Measurements from ENCODE around the gene ANKRD35.

The ANKRD35 gene

GRCh38 chr1:145893306-145894055, 7.8 kb upstream of the ANKRD35 start:
- DNase-seq (ENCODE audit: low read depth), result no peak

- no peak for DNase-seq (ENCODE audit: low read depth)
Measured at GRCh38 chr1:145892486-145893087, 6.9 kb upstream of the ANKRD35 start.

GRCh38 chr1:145891587-145892485, 6.2 kb upstream of the ANKRD35 start:
- DNase-seq (ENCODE audit: low read depth), result peak; percentile 8

GRCh38 chr1:145891143-145891542, 5.5 kb upstream of the ANKRD35 start:
- DNase-seq (ENCODE audit: low read depth), result no peak

GRCh38 chr1:145889722-145890121, 4.1 kb upstream of the ANKRD35 start:
- no peak for DNase-seq (ENCODE audit: low read depth)

GRCh38 chr1:145887631-145888030, 2.0 kb upstream of the ANKRD35 start:
- no peak for DNase-seq (ENCODE audit: low read depth)

- DNase-seq (ENCODE audit: low read depth), result no peak
Measured at GRCh38 chr1:145886816-145887215, 1.1 kb upstream of the ANKRD35 start.

- no peak for DNase-seq (ENCODE audit: low read depth)
Measured at GRCh38 chr1:145886390-145886789, 724 bp upstream of the ANKRD35 start.

GRCh38 chr1:145884675-145885074, 991 bp downstream of the ANKRD35 start:
- DNase-seq (ENCODE audit: low read depth), result no peak

- no peak for DNase-seq (ENCODE audit: low read depth)
Measured at GRCh38 chr1:145879775-145880174, 5.9 kb downstream of the ANKRD35 start.

- no peak for DNase-seq (ENCODE audit: low read depth)
Measured at GRCh38 chr1:145878724-145879123, 6.9 kb downstream of the ANKRD35 start.

GRCh38 chr1:145877923-145878486, 7.7 kb downstream of the ANKRD35 start:
- no peak for DNase-seq (ENCODE audit: low read depth)

- DNase-seq (ENCODE audit: low read depth), result no peak
Measured at GRCh38 chr1:145874646-145875045, 11.0 kb downstream of the ANKRD35 start.

GRCh38 chr1:145871994-145872924, 13.4 kb downstream of the ANKRD35 start:
- DNase-seq (ENCODE audit: low read depth), result peak; percentile 16

GRCh38 chr1:145868232-145868631, 17.4 kb downstream of the ANKRD35 start:
- DNase-seq (ENCODE audit: low read depth), result no peak

GRCh38 chr1:145863282-145864018, 22.2 kb downstream of the ANKRD35 start:
- DNase-seq (ENCODE audit: low read depth), result no peak

- DNase-seq (ENCODE audit: low read depth), result peak; percentile 55
Measured at GRCh38 chr1:145859491-145860023, 26.1 kb downstream of the ANKRD35 start.

- peak; percentile 74 for DNase-seq (ENCODE audit: low read depth)
Measured at GRCh38 chr1:145858901-145859490, 26.7 kb downstream of the ANKRD35 start, which contains the start of gene PIAS3. Gene PIAS3, minus strand, starts transcription at chr1:145859081. Its CDS starts 91 bp downstream, at chr1:145858990.

GRCh38 chr1:145858238-145858900, 27.3 kb downstream of the ANKRD35 start:
- DNase-seq (ENCODE audit: low read depth), result no peak

Data from stimulated activated CD8-positive, alpha-beta memory T cell treated with anti-CD3 and anti-CD28 coated beads, Interleukin-15, amount 100 ng/mL, for 24 hours (primary cell).